Measurements from ENCODE around the gene SLC25A43. TPM values are rescaled to one million over a fixed set of nuclear protein-coding genes. Genes with fewer than 3 reads are reported as not detected.

SLC25A43 gene
- total and polyA plus RNA-seq, 12 donors: 0.63 to 5.9 (median 2.8) TPM

- no peak for TF ChIP-seq CTCF (IDR thresholded peaks at IDR 0.05)
- intact Hi-C loops (cut with DNase I): no loop called here
- ATAC-seq (no peak), DNase-seq (no peak)
- H3K27me3 ChIP-seq: peaks cover 0 to 9% (median 0%) of the 10 kb centered on the region in 7 donors
- H3K36me3 ChIP-seq: no peaks in the 10 kb centered on the region
- H3K4me3 ChIP-seq: no peak overlapping the region
- 85 to 100% methylated on average over 2 of the region's 2 CpGs for WGBS, 2 donors
- no peaks in the 10 kb centered on the region for H3K9me3 ChIP-seq
- H3K4me1 ChIP-seq: peaks cover 0 to 13% (median 5%) of the 10 kb centered on the region in 9 donors
- no peak overlapping the region for H3K27ac ChIP-seq
Measured at GRCh38 chrX:119479845-119480244, 80.7 kb downstream of the SLC25A43 start.

- peaks cover 0 to 4% (median 0%) of the 10 kb centered on the region in 7 donors for H3K27me3 ChIP-seq
- no peak for TF ChIP-seq CTCF (IDR thresholded peaks at IDR 0.05)
- intact Hi-C loops (cut with DNase I): no loop called here
- WGBS, 2 donors: 59 to 76% methylated on average over 4 of the region's 4 CpGs
- ATAC-seq (peak in 6 of 8 donors; percentile 45 to 78 (median 73)), DNase-seq (peak in 1 of 2 donors; percentile 18)
- H3K36me3 ChIP-seq: no peaks in the 10 kb centered on the region
- H3K4me1 ChIP-seq: peaks cover 0 to 13% (median 5%) of the 10 kb centered on the region in 9 donors
- no peak overlapping the region for H3K4me3 ChIP-seq
- no peaks in the 10 kb centered on the region for H3K9me3 ChIP-seq
- peak overlapping the region in 7 of 10 donors; percentile 72 to 82 (median 74) for H3K27ac ChIP-seq
Measured at GRCh38 chrX:119481323-119481801, 82.2 kb downstream of the SLC25A43 start.

DNA sequence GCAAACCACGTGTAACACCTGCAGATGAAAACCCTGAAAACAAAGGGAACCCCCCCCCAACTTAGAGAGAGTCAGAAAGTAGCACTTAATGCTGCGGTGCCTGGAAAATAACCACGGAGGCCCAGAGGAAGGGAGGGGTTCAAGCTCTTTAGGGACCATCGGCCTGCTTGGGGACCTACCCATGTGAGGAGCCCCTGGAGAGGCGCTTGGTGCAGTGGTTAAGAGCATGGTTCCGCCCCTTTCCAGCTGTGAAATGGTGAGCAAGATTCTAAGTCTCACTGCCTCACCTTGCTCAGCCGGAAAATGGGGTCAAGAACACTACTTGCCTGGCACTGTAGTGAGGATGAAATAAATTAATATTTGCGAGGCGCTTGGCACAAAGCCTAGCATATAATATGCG, 82.9 kb downstream of the SLC25A43 start:
- no peaks in the 10 kb centered on the region for H3K9me3 ChIP-seq
- intact Hi-C loops (cut with DNase I): no loop called here
- TF ChIP-seq CTCF (IDR thresholded peaks at IDR 0.05): no peak
- no peaks in the 10 kb centered on the region for H3K36me3 ChIP-seq
- peak overlapping the region; percentile 40 to 82 (median 73) for H3K27ac ChIP-seq
- no peak for DNase-seq
- H3K4me1 ChIP-seq: peaks cover 0 to 13% (median 5%) of the 10 kb centered on the region in 9 donors
- ATAC-seq: peak in 2 of 8 donors; percentile 5 to 17
- no peaks in the 10 kb centered on the region for H3K27me3 ChIP-seq
- 44 to 54% methylated on average over 10 of the region's 10 CpGs for WGBS, 2 donors
- peak overlapping the region in 7 of 10 donors; percentile 31 to 58 (median 53) for H3K4me3 ChIP-seq

DNA sequence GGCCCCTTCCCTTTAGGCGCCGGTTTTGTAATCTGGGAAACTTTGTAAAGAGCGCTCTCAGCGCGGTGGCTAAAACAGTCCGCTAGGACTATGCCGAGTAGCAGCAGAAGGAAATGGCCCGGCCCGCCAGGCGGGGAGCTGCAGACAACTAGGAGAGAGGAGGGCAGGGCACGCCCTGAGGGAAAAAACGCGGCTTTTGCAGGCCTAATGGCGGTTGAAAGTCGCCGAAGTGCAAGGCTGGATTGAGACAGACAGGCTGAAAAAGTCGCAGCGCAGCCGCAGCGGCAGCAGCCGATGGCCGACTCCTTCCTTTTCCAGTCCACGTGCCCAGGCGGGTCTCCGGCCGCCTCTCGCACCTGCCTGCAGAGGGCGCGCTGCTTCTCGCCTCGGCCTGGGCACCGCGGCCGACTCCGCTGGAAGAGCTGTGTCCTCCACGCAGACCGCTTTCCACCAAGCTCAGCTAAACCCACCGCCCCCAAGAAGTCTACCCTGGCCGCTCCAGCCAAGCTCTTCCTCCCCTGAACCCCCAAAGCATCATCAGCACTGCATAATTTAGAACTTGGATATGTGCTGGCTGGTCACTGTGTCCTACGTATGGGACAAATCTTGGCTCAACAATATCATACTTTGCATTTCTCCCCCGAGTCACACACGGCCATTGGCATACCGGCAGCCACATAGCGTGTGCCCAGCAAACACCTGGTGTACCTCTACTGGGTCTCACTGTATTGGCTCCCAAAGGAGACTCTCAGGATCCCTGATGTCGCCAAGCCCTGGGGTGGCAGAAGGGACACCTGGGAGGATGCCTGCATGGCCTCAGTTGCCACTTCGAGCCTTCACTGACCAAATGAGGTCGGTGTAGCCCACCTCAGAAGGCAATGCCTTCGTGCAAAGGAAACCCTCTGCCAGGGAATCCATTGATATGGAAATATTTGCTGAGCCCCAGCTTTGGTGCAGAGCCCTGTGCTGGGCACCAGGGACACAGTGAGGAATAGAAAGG, 83.6 kb downstream of the SLC25A43 start:
- peak overlapping the region; percentile 40 to 82 (median 73) for H3K27ac ChIP-seq
- no peaks in the 10 kb centered on the region for H3K36me3 ChIP-seq
- H3K27me3 ChIP-seq: no peaks in the 10 kb centered on the region
- intact Hi-C loops (cut with DNase I): no loop called here
- peaks cover 0 to 13% (median 5%) of the 10 kb centered on the region in 9 donors for H3K4me1 ChIP-seq
- WGBS, 2 donors: 11 to 15% methylated on average over 37 to 46 of the region's 48 CpGs
- H3K9me3 ChIP-seq: no peaks in the 10 kb centered on the region
- peak; percentile 53 to 71 for DNase-seq
- peak; percentile 73 to 94 (median 86) for ATAC-seq
- TF ChIP-seq CTCF (IDR thresholded peaks at IDR 0.05): peak; percentile 45 to 81 (median 69)
- peak overlapping the region in 9 of 10 donors; percentile 15 to 58 (median 51) for H3K4me3 ChIP-seq
